ENCODE data around the gene GNB1L.

DNA sequence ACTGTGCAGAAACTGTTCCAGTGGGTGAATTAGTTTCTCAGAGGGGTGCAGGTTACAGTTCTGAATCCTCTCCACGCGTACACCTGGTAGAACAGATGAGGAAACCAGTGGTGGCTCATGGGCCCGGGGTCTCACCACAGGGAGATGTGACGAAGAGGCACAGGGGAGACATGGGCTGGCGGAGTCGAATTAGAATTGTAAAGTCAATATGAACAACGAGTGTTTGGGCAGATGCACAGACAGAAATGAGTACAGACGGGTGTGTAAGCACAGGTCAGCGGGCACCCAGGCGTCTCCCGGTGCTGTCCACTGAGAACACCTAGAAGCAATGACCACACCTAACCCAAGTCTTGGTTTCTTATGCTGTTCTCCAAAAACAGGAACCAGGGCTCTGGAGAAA, 41.8 kb downstream of the GNB1L start:
- TF ChIP-seq POLR2AphosphoS5 (IDR thresholded peaks at IDR 0.05; ENCODE audit: borderline replicate concordance, low read depth, low read length) (no peak), EZH2 (IDR thresholded peaks at IDR 0.05) (no peak), FOXP2 (optimal IDR thresholded peaks at IDR 0.05; ENCODE audit: control extremely low read depth, extremely low read length, insufficient read depth) (no peak)

Measured in SK-N-MC (cell line).